Skin of body (tissue), 2 donors: ENCODE measurements around the gene CLEC18A. TPM values are rescaled to one million over a fixed set of nuclear protein-coding genes. Genes with fewer than 3 reads are reported as not detected.
"Not testable (repeated sequence)": the region's sequence is repeated elsewhere in the genome, so short reads cannot be mapped to it uniquely, and the experiment has no call there.

Source experiments
- DNase-seq: peaks from one replicate; lab custom pipeline; 2025; lab: John Stamatoyannopoulos, UW
- total RNA-seq: library from RNA; depleted of rRNA; stranded (reverse); fragments of >200 nt; gene quantifications from one replicate; pipeline ENCODE4 v1.2.3, GENCODE V29; 2014

CLEC18A gene
- total RNA-seq: 0.89 TPM

DNA sequence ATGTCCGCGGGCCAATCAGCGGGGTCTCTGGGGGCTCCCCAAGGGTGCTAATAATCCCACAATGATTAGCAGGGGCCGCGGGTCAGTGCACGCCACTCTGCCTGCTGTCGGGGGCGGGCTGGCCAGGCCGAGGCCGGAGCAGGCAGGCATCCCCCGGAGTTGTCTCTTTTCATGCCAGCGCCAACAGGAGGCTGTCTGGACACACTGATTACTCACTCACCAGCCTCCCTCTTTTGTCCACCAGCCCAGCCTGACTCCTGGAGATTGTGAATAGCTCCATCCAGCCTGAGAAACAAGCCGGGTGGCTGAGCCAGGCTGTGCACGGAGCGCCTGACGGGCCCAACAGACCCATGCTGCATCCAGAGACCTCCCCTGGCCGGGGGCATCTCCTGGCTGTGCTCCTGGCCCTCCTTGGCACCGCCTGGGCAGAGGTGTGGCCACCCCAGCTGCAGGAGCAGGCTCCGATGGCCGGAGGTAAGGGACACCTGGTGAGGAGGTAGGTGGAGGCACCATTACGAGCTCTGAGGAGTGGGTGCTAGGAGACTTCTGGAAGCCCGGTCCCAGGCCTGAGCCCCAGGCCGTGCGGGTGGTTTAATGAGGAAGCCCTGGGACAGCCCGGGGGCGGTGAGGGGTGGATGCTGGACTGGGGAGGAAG is at the start of gene CLEC18A:
TSS of gene CLEC18A (plus strand) at position 318 of the 655 bp plus-strand sequence. CDS start at position 351, 33 bp downstream.
- DNase-seq: not testable (repeated sequence)

GRCh38 chr16:69903865-69904415 is 47.2 kb upstream of the CLEC18A start:
- no peak for DNase-seq

DNA sequence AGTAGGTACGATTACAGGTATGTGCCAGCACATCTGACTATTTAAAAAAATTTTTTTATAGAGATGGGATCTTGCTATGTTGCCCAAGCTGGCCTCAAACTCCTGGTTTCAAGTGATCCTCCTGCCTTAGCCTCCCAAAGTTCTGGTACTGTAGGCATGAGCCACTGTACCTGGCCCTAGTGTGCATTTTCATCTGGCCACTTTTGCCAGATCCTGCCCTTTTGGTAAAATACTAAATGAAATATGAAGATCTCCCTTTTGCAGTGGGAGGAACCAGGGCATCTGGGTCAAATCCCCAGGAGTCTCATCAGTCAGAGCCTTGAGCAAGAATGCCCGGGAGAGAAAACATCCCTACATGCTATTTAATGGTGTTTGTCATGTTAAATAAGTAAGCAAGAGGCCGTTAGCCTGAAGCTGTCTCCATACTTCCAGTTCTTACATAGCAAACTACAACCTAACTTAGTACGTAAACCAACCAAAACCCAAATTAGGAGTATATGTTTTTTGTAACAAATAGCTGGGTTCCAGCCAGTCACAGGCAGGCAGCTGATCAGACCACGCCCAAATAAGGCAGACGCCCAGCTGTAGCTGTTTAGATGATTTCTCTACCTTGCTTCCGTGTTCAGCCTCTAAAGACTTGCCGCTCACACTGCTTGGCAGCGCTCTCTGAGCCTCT is 46.5 kb upstream of the CLEC18A start:
- DNase-seq: no peak

GRCh38 chr16:69905171-69905555 is 46.0 kb upstream of the CLEC18A start:
- no peak for DNase-seq

DNA sequence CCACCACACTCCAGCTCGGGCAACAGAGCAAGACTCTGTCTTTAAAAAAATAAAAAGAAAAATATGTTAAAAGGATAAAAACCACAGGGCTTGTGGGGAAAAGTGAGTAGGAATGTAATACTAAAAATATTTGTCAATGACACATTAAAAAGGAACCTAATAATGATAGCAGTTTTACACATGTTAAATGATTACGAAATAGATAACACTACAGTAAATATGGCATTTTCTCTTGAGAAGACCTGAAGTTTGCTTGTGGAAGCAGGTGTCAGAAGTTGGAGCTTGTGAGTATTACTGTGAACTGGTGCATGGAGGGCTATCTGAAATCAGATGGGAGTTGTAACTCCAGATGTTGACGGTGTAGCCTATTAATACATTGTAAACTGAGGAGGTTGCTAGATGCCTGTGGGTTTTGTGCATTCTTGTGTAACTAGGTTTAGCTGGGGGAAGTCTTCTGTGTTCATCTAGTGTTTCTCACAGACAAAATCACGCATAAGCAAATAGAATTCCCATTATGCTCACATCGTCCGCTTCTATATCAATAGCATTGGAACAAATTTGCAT is 44.2 kb upstream of the CLEC18A start:
- DNase-seq: no peak

GRCh38 chr16:69909043-69909442 is 42.1 kb upstream of the CLEC18A start:
- DNase-seq: no peak

GRCh38 chr16:69909760-69910159 is 41.4 kb upstream of the CLEC18A start:
- no peak for DNase-seq

DNA sequence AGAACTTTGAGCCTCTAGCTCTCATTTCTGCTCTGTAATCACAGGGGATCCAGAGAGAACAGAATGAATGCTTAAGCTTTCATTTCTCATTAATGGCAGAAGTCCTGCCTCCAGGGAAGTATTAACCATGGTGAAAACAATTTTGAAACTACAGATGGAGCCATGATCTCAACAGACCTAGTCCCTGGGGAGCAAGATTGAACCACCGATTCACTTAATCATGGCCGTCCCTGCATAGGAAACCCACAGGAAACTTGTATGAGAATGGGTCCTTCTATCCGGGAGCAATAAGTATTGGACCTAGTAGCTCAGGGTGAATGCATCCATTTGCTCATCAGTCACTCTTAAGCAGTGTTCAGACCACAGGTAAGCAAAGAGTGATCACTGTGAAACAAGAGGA is 40.2 kb upstream of the CLEC18A start:
- DNase-seq: no peak

DNA sequence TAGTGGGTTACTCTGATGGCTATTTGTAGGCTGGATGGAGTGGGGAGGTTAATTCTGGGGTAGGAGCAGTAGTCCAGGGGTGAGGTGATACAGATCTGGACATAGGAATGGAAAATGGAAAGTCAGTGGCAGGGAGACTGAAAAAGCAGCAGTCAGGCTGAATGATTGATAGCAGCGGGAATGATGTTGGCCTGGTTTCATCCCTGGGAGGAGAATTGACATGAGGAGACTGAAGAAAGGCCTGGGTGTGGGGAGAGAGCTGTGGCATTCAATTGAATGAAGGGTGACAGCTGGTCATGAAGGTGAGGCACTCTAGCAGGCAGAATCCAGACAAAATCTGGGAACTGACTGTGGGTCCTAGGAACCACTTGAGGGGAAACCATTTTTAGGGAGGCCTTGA is 34.7 kb upstream of the CLEC18A start:
- no peak for DNase-seq

GRCh38 chr16:69917311-69917710 is 33.8 kb upstream of the CLEC18A start:
- no peak for DNase-seq

- peak; percentile 34 for DNase-seq
These were observed 33.4 kb upstream of the CLEC18A start for GRCh38 chr16:69917739-69918138.

DNA sequence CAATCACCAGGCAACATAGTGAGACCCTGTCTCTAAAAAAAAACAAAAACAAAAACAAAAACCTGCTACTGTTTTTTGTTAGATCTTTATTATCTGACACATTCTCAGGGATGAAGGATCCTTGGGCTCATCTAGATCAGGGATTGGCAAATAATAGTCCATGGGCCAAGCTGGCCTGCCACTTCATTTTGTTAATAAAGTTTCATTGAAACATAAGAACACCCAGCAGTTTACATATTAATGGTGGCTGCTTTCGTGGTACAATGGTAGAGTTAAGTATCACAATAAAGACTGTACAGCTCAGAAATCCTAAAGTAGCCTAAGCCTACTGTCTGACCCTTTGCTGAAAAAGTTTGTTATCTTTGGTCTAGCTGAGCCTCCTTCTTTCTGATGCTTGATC is 32.9 kb upstream of the CLEC18A start:
- DNase-seq: no peak

- DNase-seq: no peak
These were observed 30.0 kb upstream of the CLEC18A start for GRCh38 chr16:69921127-69921526.

DNA sequence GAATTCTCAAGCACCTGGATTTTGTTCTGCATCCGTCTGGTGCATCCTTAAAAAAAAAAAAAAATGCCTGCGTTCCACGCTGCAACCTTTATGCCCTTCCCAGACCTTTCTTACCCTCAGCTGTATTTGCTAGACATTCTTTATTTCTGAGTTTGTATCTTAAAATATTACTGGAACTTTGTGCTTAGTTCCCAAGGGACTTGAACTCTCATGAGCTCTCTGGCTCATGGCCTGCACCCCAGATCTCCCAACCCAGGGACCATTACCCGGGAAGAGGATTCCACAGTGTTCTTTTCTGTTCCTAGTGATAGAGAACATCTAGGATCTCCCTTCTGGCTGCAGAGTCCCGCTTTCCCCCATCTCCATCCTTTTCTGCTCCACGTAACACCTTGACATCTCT is 28.9 kb upstream of the CLEC18A start:
- no peak for DNase-seq

GRCh38 chr16:69924041-69924775 is 26.9 kb upstream of the CLEC18A start:
- DNase-seq: no peak

DNA sequence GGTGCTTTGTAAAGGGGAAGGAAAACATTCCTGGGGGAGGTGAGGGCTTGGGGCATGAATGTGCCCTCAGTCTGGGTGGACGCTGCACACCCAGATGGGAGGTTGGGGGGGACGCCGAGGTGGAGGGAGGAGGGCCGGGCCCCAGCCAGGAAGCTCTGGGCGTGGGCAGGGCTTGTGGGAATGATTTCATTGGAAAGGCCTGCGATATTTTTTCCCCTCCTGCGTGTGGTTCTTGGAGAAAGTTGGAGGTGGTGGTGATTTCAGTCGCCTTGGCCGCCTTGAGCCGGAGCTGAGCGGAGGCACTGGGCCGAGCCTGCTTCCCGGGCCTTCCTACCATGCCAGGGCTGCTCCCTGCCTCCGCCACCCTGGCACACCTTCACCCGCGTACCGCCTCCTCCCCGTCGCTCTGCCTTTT is 26.4 kb upstream of the CLEC18A start:
- DNase-seq: no peak

DNA sequence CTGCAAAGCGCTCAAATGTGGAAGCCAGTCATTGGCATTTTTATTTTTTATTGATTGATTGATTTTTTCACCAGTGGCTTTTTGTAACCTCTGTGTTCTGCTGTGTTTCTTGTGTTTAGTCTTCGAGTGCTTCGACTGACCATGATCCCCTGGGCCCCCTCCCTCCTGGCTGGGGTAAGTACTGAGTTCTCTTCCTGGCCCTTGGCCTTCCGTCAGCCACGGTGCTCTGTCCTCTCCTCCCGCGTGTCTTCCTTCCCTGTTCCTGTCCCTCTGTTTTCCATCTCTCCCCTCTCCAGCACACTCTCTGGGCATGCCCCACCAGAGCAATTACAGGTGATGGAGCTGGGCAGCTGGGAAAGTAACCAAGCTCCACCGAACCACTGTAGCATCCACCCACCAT is 25.8 kb upstream of the CLEC18A start:
- no peak for DNase-seq

GRCh38 chr16:69926241-69926640 is 24.9 kb upstream of the CLEC18A start:
- DNase-seq: no peak

- no peak for DNase-seq
These were observed 23.9 kb upstream of the CLEC18A start for GRCh38 chr16:69927056-69927757.

- DNase-seq: no peak
These were observed 22.2 kb upstream of the CLEC18A start for GRCh38 chr16:69928856-69929400.

DNA sequence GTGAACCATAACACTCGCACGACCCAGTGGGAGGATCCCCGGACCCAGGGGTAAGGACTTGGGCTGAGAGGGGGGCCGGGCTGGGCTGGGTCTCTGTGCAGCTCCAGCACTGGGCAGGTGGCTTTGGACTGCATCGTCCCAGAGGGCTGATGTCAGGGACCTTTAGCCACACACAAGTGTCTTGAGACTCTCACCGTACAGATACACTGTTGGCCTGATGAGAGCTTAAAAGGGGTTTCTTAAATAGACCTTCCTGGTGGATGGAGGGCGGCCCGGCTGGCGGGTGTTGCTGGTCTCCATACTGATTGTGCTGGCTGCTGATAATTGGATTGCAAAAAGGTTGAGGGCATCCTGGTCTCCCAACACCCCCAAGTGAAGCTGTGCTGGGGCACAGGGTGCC is 21.7 kb upstream of the CLEC18A start:
- no peak for DNase-seq
